ENCODE data around the gene ARVCF.
A peak's percentile ranks its signal among the peaks of the same experiment; 100 is the strongest.
"Not testable (repeated sequence)": the region's sequence is repeated elsewhere in the genome, so short reads cannot be mapped to it uniquely, and the experiment has no call there.

ARVCF gene

GRCh38 chr22:19960491-19961200 is 56.0 kb downstream of the ARVCF start:
- DNase-seq (ENCODE audit: low spot score): no peak

- no peak for DNase-seq (ENCODE audit: low spot score)
These were observed 56.8 kb downstream of the ARVCF start for GRCh38 chr22:19959587-19960490.

GRCh38 chr22:19959043-19959586 is 57.5 kb downstream of the ARVCF start:
- DNase-seq (ENCODE audit: low spot score): peak; percentile 98

GRCh38 chr22:19958083-19959042 is 58.3 kb downstream of the ARVCF start:
- no peak for DNase-seq (ENCODE audit: low spot score)

GRCh38 chr22:19957445-19957844 is 59.2 kb downstream of the ARVCF start:
- DNase-seq (ENCODE audit: low spot score): no peak

GRCh38 chr22:19955241-19956128 is 61.1 kb downstream of the ARVCF start:
- DNase-seq (ENCODE audit: low spot score): no peak

GRCh38 chr22:19951346-19951745 is 65.3 kb downstream of the ARVCF start:
- no peak for DNase-seq (ENCODE audit: low spot score)

- DNase-seq (ENCODE audit: low spot score): no peak
These were observed 68.4 kb downstream of the ARVCF start for GRCh38 chr22:19948057-19948760.

- no peak for DNase-seq (ENCODE audit: low spot score)
These were observed 73.3 kb downstream of the ARVCF start for GRCh38 chr22:19943082-19944026.

GRCh38 chr22:19942157-19943081 is 74.2 kb downstream of the ARVCF start:
- no peak for DNase-seq (ENCODE audit: low spot score)

- DNase-seq (ENCODE audit: low spot score): no peak
These were observed 75.1 kb downstream of the ARVCF start, which contains the start of the genes COMT and TXNRD2 for GRCh38 chr22:19941365-19942082. TSS of gene COMT (plus strand) at chr22:19941772. CDS start at chr22:19962527, 20,755 bp downstream. TSS of gene TXNRD2 (minus strand) at chr22:19941818. CDS start at chr22:19941803, 15 bp downstream.

- no peak for DNase-seq (ENCODE audit: low spot score)
These were observed 75.9 kb downstream of the ARVCF start for GRCh38 chr22:19940536-19941364.

GRCh38 chr22:19937616-19938473 is 78.8 kb downstream of the ARVCF start:
- DNase-seq (ENCODE audit: low spot score): no peak

GRCh38 chr22:19936513-19936912 is 80.1 kb downstream of the ARVCF start:
- DNase-seq (ENCODE audit: low spot score): no peak

- DNase-seq (ENCODE audit: low spot score): not testable (repeated sequence)
These were observed 81.4 kb downstream of the ARVCF start for GRCh38 chr22:19935123-19935718.

Data from ecto neural progenitor cell (in vitro differentiated cells).